Measurements from ENCODE around the gene ATF6B. TPM values are rescaled to one million over a fixed set of nuclear protein-coding genes. Genes with fewer than 3 reads are reported as not detected.

ATF6B gene
- total and polyA plus RNA-seq, 2 of the 8 experiments (the other 6 are each of a cell fraction or from before 2014, with no cell fraction given): 38.1 to 42.2 TPM

GRCh38 chr6:32082478-32082877 lies 45.6 kb downstream of the ATF6B start (continued):
- no peak for TF ChIP-seq E2F6 (IDR thresholded peaks at IDR 0.05)

Measured in H1 (cell line).